Upper lobe of right lung (tissue), 1 donor: ENCODE measurements around the gene CNPPD1. TPM values are rescaled to one million over a fixed set of nuclear protein-coding genes. Genes with fewer than 3 reads are reported as not detected.

Source experiments
- ATAC-seq: fragments of 200-7000 bp; cut with Tn5 transposase; one replicate; pipeline ENCODE4 v1.9.1; 2020; ENCODE audit warnings: mild to moderate bottlenecking, moderate library complexity
- DNase-seq: peaks from one replicate; pipeline ENCODE4 v3.0.0-alpha.2; 2020
- H3K27ac ChIP-seq: fragments of 200-600 bp; one replicate; pipeline ENCODE4 v1.8.0; 2022
- H3K27me3 ChIP-seq: fragments of 200-600 bp; one replicate; pipeline ENCODE4 v1.8.0; 2022; ENCODE audit warnings: mild to moderate bottlenecking
- H3K36me3 ChIP-seq: fragments of 200-600 bp; one replicate; pipeline ENCODE4 v1.8.0; 2022
- H3K4me1 ChIP-seq: fragments of 200-600 bp; one replicate; pipeline ENCODE4 v1.8.0; 2022
- H3K4me3 ChIP-seq: fragments of 200-600 bp; one replicate; pipeline ENCODE4 v1.8.0; 2022; ENCODE audit warnings: mild to moderate bottlenecking
- H3K9me3 ChIP-seq: fragments of 200-600 bp; one replicate; pipeline ENCODE4 v1.8.0; 2022
- intact Hi-C: fragments of 100-400 bp; cut with DNase I; formaldehyde crosslinking; loops from one replicate; pipeline ENCODE4 v1.11.0; 2022
- total RNA-seq: library from RNA; stranded (reverse); fragmentation: NEBNext Ultra II Directional; extraction: Animal tissue kit (Norgen Biotek cat#: 25700); gene quantifications from one replicate; pipeline ENCODE4 v1.2.1, GENCODE V29; 2021
- TF ChIP-seq, protein P1 (sequence below): fragments of 200-600 bp; IDR thresholded peaks from one replicate; pipeline ENCODE4 v1.8.0; 2022; ENCODE audit warnings: antibody characterized with exemption
- donor health status: DM: no; HTN: yes; CAD: no; lungs with severe emphysema.

Gene CNPPD1
- total RNA-seq, 1 donor from 2014 or later, result 64.0 TPM

DNA sequence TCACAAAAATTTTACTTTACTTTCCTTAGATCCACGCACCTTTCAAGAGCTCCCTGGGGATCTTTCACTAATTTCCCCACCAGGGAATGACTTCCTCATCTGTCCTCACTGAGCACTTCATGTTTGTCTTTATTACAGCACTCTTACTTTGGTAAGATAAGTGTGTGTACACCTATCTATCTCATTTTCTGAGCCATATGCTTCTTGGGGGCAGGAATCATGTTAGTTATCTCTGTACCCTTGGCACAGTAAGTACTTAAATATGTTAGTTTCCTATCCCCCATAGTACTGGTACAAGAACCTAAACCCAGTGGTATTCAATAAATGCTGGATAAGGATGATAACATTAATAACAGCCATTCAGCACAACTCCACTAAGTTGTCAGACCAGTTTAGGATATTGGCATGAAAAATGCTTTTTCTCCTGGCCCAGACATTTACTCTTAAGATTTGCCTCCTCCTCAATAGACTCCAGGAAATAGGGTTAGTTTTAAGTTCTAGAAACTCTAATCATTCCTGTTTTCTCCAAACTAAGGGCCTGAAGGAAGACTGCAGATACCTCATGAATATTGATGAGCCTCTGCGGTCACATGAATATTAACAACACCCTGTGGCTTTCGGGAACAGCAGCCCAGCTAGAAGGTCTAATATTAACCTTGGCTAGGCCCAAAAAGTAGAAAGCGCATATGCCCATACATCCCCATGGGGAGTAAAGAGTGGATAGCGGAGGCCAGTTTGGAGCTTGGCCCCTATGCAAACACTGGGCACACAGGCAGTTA is 54.3 kb downstream of the CNPPD1 start:
- TF ChIP-seq, protein P1, sequence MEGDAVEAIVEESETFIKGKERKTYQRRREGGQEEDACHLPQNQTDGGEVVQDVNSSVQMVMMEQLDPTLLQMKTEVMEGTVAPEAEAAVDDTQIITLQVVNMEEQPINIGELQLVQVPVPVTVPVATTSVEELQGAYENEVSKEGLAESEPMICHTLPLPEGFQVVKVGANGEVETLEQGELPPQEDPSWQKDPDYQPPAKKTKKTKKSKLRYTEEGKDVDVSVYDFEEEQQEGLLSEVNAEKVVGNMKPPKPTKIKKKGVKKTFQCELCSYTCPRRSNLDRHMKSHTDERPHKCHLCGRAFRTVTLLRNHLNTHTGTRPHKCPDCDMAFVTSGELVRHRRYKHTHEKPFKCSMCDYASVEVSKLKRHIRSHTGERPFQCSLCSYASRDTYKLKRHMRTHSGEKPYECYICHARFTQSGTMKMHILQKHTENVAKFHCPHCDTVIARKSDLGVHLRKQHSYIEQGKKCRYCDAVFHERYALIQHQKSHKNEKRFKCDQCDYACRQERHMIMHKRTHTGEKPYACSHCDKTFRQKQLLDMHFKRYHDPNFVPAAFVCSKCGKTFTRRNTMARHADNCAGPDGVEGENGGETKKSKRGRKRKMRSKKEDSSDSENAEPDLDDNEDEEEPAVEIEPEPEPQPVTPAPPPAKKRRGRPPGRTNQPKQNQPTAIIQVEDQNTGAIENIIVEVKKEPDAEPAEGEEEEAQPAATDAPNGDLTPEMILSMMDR, result no peak
- H3K27ac ChIP-seq, result no peak overlapping the region
- DNase-seq, result no peak
- ATAC-seq, result peak; percentile 14
- intact Hi-C loops, result loop anchor here (10.0 kb wide), 1 partner anchor 48 kb away; no protein-coding TSS in a partner anchor
- peaks cover 38% of the 10 kb centered on the region for H3K4me1 ChIP-seq
- H3K36me3 ChIP-seq, result no peaks in the 10 kb centered on the region
- H3K9me3 ChIP-seq, result no peaks in the 10 kb centered on the region
- H3K4me3 ChIP-seq, result no peak overlapping the region
- no peaks in the 10 kb centered on the region for H3K27me3 ChIP-seq

Other genes with a start within 250 kb of the CNPPD1 start
- not detected for gene CDK5R2, start 217.3 kb downstream of the CNPPD1 start, total RNA-seq
- gene FEV, start 191.7 kb downstream of the CNPPD1 start, total RNA-seq, result not detected
- not detected for gene CRYBA2, start 183.5 kb downstream of the CNPPD1 start, total RNA-seq
- not detected for gene CFAP65, start 135.4 kb downstream of the CNPPD1 start, total RNA-seq
- 0.69 TPM for gene IHH, start 116.0 kb downstream of the CNPPD1 start, total RNA-seq
- 14.3 TPM for gene NHEJ1, start 16.1 kb downstream of the CNPPD1 start, total RNA-seq
- 3.1 TPM for gene SLC23A3, start 6.9 kb downstream of the CNPPD1 start, total RNA-seq
- 79.8 TPM for gene RETREG2, start 1.4 kb upstream of the CNPPD1 start, total RNA-seq
- 41.2 TPM for gene ZFAND2B, start 29.9 kb upstream of the CNPPD1 start, total RNA-seq
- 18.2 TPM for gene ABCB6, start 42.0 kb upstream of the CNPPD1 start, total RNA-seq
- gene ATG9A, start 52.7 kb upstream of the CNPPD1 start, total RNA-seq, result 48.2 TPM
- gene ANKZF1, start 52.9 kb upstream of the CNPPD1 start, total RNA-seq, result 37.6 TPM
- gene GLB1L, start 68.5 kb upstream of the CNPPD1 start, total RNA-seq, result 10.0 TPM
- 21.4 TPM for gene STK16, start 68.6 kb upstream of the CNPPD1 start, total RNA-seq
- not detected for gene TUBA4B, start 76.3 kb upstream of the CNPPD1 start, total RNA-seq
- 45.4 TPM for gene TUBA4A, start 77.0 kb upstream of the CNPPD1 start, total RNA-seq
- 79.4 TPM for gene DNAJB2, start 102.4 kb upstream of the CNPPD1 start, total RNA-seq
- not detected for gene PTPRN, start 132.5 kb upstream of the CNPPD1 start, total RNA-seq
- gene RESP18, start 155.8 kb upstream of the CNPPD1 start, total RNA-seq, result not detected
- gene DNPEP, start 211.0 kb upstream of the CNPPD1 start, total RNA-seq, result 69.9 TPM
- 59.4 TPM for gene DES, start 241.5 kb upstream of the CNPPD1 start, total RNA-seq